ENCODE measurements around the gene C5. TPM values are rescaled to one million over a fixed set of nuclear protein-coding genes. Genes with fewer than 3 reads are reported as not detected.

C5 gene
- total RNA-seq, 2 donors from 2014 or later: 1.5 to 1.6 TPM

DNA sequence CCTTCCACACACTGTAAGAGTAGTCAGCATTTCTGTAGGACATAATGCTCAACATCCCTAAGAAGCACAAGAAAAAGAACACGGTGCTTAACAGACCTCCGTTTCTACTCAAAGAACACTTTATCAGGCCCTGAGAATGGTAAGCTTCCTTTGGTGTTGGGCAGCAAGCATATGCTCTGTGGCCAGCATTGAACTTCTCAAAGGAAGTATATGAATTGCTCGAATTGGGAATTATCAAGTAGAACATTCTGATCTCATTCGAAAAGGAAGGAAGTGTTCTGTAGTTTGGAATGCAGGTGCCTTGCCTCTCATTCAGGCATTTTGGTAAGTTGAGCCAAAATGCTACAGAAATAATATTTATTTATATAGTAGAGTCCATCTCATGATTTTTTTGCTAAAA lies 61.0 kb downstream of the C5 start:
- no peaks in the 10 kb centered on the region for H3K27me3 ChIP-seq
- H3K4me3 ChIP-seq: no peak overlapping the region
- no peak overlapping the region for H3K27ac ChIP-seq
- H3K36me3 ChIP-seq: no peaks in the 10 kb centered on the region
- no peaks in the 10 kb centered on the region for H3K9me3 ChIP-seq
- no peaks in the 10 kb centered on the region for H3K4me1 ChIP-seq
- DNase-seq: no peak
- intact Hi-C loops (cut with DNase I): no loop called here
- no peak overlapping the region for H3K9ac ChIP-seq (ENCODE audit: low read depth in 2 of 2, low read length in 2 of 2)
- TF ChIP-seq, protein P1, sequence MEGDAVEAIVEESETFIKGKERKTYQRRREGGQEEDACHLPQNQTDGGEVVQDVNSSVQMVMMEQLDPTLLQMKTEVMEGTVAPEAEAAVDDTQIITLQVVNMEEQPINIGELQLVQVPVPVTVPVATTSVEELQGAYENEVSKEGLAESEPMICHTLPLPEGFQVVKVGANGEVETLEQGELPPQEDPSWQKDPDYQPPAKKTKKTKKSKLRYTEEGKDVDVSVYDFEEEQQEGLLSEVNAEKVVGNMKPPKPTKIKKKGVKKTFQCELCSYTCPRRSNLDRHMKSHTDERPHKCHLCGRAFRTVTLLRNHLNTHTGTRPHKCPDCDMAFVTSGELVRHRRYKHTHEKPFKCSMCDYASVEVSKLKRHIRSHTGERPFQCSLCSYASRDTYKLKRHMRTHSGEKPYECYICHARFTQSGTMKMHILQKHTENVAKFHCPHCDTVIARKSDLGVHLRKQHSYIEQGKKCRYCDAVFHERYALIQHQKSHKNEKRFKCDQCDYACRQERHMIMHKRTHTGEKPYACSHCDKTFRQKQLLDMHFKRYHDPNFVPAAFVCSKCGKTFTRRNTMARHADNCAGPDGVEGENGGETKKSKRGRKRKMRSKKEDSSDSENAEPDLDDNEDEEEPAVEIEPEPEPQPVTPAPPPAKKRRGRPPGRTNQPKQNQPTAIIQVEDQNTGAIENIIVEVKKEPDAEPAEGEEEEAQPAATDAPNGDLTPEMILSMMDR (IDR thresholded peaks at IDR 0.05): no peak

DNA sequence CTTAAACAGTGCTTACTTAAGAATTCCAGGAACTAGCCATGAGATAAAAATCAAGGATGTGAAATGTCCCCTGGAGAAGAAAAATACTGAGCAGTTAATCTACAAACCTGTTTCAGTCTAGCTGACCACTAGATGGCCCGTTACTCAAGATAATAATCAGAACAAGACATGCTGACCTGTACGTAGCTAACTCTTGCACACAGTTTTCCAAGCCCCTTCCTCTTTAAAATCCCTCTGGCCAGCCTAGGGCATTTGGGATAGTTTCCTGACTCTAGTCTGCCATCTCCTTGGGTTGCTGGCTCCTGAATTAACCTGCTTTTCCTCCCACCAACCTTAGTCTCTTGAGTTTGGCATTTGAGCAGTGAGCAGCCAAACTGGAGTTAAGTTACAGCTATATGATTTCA lies 64.3 kb downstream of the C5 start:
- DNase-seq: no peak

DNA sequence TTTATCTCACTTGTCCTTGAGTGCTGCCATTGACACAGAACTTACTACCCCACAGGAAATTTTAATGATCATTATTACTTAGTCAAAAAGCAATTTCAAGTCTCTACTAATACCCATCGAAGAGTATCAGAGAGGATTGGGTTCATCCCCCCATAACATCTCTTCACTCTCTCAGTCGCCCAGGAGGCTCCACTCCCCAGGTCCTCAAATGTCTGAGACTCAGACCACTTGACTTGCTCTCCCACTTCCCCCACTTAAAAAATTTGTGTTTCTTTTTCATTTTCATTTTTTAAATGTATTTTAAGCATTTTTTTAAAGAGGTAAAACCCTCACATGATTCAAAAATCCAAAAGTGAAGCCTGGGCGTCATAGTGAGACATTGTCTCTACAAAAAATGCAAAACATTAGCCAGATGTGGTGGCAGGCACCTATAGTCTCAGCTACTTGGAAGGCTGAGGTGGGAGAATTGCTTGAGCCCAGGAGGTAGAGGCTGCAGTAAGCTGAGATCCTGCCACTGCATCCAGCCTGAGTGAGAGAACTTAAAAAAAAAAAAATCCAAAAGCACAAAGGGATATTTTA lies 66.7 kb downstream of the C5 start:
- H3K4me1 ChIP-seq: no peaks in the 10 kb centered on the region
- no peaks in the 10 kb centered on the region for H3K36me3 ChIP-seq
- H3K9me3 ChIP-seq: no peaks in the 10 kb centered on the region
- no peak overlapping the region for H3K27ac ChIP-seq
- H3K27me3 ChIP-seq: no peaks in the 10 kb centered on the region
- intact Hi-C loops (cut with DNase I): no loop called here
- H3K4me3 ChIP-seq: no peak overlapping the region
- no peak overlapping the region for H3K9ac ChIP-seq (ENCODE audit: low read depth in 2 of 2, low read length in 2 of 2)
- TF ChIP-seq, protein P1 (IDR thresholded peaks at IDR 0.05): no peak
- DNase-seq: no peak

More for the DNA sequence above, 64.3 kb downstream of the C5 start:
- Histone ChIP-seq H3K9me3 (no peaks in the 10 kb centered on the region), H3K27ac (no peak overlapping the region), H3K27me3 (no peaks in the 10 kb centered on the region), H3K4me3 (no peak overlapping the region), H3K9ac (ENCODE audit: low read depth in 2 of 2, low read length in 2 of 2) (no peak overlapping the region), H3K4me1 (no peaks in the 10 kb centered on the region), H3K36me3 (no peaks in the 10 kb centered on the region)
- intact Hi-C loops (cut with DNase I): no loop called here
- TF ChIP-seq, protein P1 (IDR thresholded peaks at IDR 0.05): no peak

DNA sequence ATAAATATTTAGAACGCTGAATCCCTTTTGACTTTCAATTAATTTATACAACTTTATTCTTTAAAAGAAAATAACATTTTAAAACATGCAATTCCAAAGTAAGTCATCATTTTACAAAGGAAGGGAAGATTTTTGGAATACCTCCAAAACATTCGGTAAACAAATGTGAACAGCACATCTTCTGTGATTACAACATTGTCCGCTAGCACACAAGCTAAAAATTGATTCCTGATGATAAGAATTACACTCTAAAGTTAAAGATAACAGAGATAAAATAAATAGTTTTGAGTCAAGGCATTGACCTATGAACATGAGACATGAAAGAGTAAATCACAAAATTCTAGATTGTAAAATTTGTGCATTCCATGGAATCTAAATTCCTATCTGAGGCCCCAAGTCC lies 67.2 kb downstream of the C5 start:
- TF ChIP-seq, protein P1 (IDR thresholded peaks at IDR 0.05): no peak
- Histone ChIP-seq H3K27ac (no peak overlapping the region), H3K4me1 (no peaks in the 10 kb centered on the region), H3K9ac (ENCODE audit: low read depth in 2 of 2, low read length in 2 of 2) (no peak overlapping the region), H3K36me3 (no peaks in the 10 kb centered on the region), H3K9me3 (no peaks in the 10 kb centered on the region), H3K27me3 (no peaks in the 10 kb centered on the region), H3K4me3 (no peak overlapping the region)
- DNase-seq: no peak
- intact Hi-C loops (cut with DNase I): no loop called here

DNA sequence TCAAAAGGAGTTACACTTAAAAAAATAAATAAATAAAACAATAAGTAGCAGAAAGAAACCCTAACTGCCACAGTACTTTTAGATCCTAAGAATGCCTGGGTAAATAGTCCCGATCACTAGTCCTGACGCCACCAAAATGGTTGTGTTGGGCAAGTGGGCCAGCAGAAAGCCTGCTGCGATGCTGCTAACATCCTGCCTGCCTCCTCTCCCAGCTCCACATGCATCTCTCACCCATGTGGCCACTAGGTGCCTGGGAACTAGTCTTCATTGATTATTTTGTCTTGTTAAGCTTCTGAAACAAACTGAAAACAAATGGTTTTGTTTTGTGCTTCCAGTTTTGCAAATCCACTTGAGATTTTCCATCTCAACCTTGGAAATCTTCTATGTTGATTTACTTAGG lies 69.1 kb downstream of the C5 start:
- H3K9me3 ChIP-seq: no peaks in the 10 kb centered on the region
- no peak overlapping the region for H3K9ac ChIP-seq (ENCODE audit: low read depth in 2 of 2, low read length in 2 of 2)
- TF ChIP-seq, protein P1 (IDR thresholded peaks at IDR 0.05): no peak
- H3K36me3 ChIP-seq: no peaks in the 10 kb centered on the region
- H3K4me3 ChIP-seq: no peak overlapping the region
- H3K4me1 ChIP-seq: no peaks in the 10 kb centered on the region
- no peak overlapping the region for H3K27ac ChIP-seq
- H3K27me3 ChIP-seq: no peaks in the 10 kb centered on the region
- no peak for DNase-seq
- intact Hi-C loops (cut with DNase I): no loop called here
